ENCODE data around the gene MKX.

MKX gene

GRCh38 chr10:27714349-27714748 lies 31.3 kb downstream of the MKX start:
- DNase-seq (ENCODE audit: low read depth) = peak; percentile 59
- no peak for TF ChIP-seq CTCF (conservative IDR thresholded peaks at IDR 0.05; ENCODE audit: low read length)
- peak overlapping the region; percentile 31 for H3K4me3 ChIP-seq (ENCODE audit: low read length)

DNA sequence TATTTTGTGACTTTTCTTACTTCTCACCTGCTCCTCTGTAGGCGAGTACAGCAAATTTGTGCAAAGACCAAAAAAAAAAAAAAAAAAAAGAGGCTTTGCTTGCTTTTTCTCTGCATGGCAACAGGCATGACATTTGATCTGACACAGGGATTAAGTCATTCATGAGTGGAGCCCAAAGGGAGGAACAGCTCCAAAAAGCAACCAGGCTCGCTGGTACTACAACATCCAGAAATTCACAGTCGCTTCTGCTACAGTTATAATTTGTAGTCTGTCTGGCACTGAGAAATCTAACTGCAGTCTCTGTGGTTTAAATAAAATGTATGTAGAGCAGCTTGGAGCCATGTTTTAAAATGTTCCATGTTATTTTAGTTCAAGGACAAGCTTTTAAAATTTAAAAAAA lies 31.7 kb downstream of the MKX start:
- H3K4me3 ChIP-seq (ENCODE audit: low read length) = peak overlapping the region; percentile 31
- peak; percentile 80 for DNase-seq (ENCODE audit: low read depth)
- no peak for TF ChIP-seq CTCF (conservative IDR thresholded peaks at IDR 0.05; ENCODE audit: low read length)

DNA sequence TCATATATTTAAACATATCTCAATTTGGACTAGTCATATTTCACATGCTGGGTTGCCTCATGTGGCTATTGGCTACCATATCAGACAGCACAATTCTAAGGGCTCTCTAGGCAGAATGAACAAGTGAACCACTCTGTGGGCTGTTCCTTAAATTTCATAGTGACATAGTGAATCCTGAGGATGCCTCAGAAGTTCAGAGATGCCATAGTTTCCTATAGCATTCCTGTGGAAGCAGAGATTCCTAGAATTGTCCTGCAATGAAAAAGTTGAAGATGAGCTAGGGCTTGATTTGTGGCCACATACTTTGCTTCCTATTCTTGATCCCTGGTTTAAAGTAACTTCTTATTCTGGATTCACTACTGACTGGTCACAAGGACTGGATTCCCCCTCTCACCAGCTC lies 35.6 kb downstream of the MKX start:
- DNase-seq (ENCODE audit: low read depth) = peak; percentile 60
- no peak for TF ChIP-seq CTCF (conservative IDR thresholded peaks at IDR 0.05; ENCODE audit: low read length)
- H3K4me3 ChIP-seq (ENCODE audit: low read length) = no peak overlapping the region

DNA sequence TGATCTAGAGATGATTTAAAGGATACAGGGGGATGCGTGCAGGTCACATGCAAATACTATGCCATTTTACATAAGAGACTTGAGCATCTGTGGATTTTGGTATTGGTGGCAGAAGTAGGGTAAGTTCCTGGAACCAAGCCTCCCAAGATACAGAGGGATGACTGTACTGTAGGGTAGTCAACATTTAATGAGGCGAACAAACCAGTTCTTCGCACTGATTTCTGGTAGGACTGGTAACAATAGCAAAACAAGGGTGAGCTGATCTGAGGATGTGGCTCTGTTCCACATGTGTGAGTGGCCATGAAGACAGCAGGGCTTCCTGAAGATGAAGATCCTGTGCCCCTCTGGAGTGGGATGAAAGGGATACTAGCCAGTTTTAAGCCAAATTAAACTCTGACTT lies 36.3 kb downstream of the MKX start:
- TF ChIP-seq CTCF (conservative IDR thresholded peaks at IDR 0.05; ENCODE audit: low read length) = no peak
- H3K4me3 ChIP-seq (ENCODE audit: low read length) = no peak overlapping the region
- DNase-seq (ENCODE audit: low read depth) = no peak

DNA sequence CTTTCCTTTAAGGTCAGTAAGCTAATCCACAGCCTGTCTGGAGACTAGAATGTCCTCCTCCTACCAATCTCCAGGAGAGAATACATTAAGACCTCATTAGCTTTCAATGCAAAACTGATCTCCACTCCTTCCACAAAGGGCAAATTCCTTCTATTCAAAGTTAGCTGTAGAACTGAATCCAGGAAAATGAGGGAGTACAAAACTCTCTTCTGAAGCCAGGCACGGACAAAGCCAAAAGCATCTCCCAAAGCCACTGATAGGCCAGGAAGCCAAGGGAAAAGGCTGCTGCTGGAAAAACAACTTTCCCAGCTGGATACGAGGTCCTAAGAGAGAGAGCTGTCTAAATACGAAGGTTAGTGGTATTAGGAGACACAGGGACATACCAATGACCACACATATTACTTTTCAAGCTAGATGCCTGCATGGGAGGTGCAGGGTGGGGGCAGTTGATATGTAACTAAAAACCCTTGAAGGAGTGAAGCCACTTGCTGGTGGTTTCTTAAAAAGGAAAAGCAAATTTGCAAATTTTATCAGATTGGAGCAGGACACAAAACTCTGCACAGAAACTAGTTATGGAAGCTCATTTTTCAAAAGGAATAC lies 43.6 kb downstream of the MKX start:
- no peak overlapping the region for H3K4me3 ChIP-seq (ENCODE audit: low read length)
- no peak for DNase-seq (ENCODE audit: low read depth)
- no peak for TF ChIP-seq CTCF (conservative IDR thresholded peaks at IDR 0.05; ENCODE audit: low read length)

DNA sequence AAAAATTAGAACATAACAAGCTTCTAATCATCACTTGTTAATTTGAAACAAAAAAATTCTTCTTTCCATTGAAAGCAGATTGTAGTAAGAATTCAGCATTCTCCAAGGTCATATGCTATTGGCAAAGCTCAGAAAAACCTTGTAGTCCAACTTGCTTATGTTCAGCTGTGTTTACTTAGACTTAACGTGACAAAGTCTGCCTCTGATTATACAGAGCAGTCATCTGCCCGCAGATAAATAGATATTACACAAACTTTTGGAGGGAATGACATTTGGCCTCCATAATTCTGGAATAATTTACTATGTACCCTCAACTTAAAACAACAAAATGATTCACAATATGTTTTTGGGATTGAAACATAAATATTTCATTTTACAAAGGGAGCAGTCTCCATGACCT lies 45.8 kb downstream of the MKX start:
- peak; percentile 89 for DNase-seq (ENCODE audit: low read depth)
- TF ChIP-seq CTCF (conservative IDR thresholded peaks at IDR 0.05; ENCODE audit: low read length) = no peak
- no peak overlapping the region for H3K4me3 ChIP-seq (ENCODE audit: low read length)

- TF ChIP-seq CTCF (conservative IDR thresholded peaks at IDR 0.05; ENCODE audit: low read length) = no peak
These were observed 46.7 kb downstream of the MKX start for GRCh38 chr10:27698961-27699360.

More at GRCh38 chr10:27698961-27699360, 46.7 kb downstream of the MKX start:
- no peak for DNase-seq (ENCODE audit: low read depth)
- no peak overlapping the region for H3K4me3 ChIP-seq (ENCODE audit: low read length)

Data from AG10803 (cell line).